BLaER1 treated with 17β-estradiol and CSF1 and Interleukin-3, amounts not matched to agents 10 nM and 100 nM (cell line): Measurements from ENCODE around the gene GRK5.
A peak's percentile ranks its signal among the peaks of the same experiment; 100 is the strongest.
"Not testable (repeated sequence)": the region's sequence is repeated elsewhere in the genome, so short reads cannot be mapped to it uniquely, and the experiment has no call there.

Source experiments
- H3K27ac ChIP-seq, 11 experiments: shearing (Covaris generic); formaldehyde crosslinking; 2 replicates each; pipeline ENCODE4 v1.8.1; 2022
- H3K27me3 ChIP-seq, 11 experiments: shearing (Covaris generic); formaldehyde crosslinking; 2 replicates each; pipeline ENCODE4 v1.8.1; 2022
- H3K36me3 ChIP-seq, 11 experiments: shearing (Covaris generic); formaldehyde crosslinking; 2 replicates each; pipeline ENCODE4 v1.8.1; 2022
- H3K4me1 ChIP-seq, 10 experiments: shearing (Covaris generic); formaldehyde crosslinking; 2 replicates each; pipeline ENCODE4 v1.8.1; 2022
- H3K4me2 ChIP-seq, 11 experiments: shearing (Covaris generic); formaldehyde crosslinking; 2 replicates each; pipeline ENCODE4 v1.8.1; 2022
- H3K4me3 ChIP-seq, 10 experiments: shearing (Covaris generic); formaldehyde crosslinking; 2 replicates each; pipeline ENCODE4 v1.8.1; 2022
- H3K9ac ChIP-seq, 11 experiments: shearing (Covaris generic); formaldehyde crosslinking; 2 replicates each; pipeline ENCODE4 v1.8.1; 2022
- H3K9me3 ChIP-seq, 11 experiments: shearing (Covaris generic); formaldehyde crosslinking; replicated peaks in 1 of 11; 2 replicates each; pipeline ENCODE4 v1.8.1; 2022
- H4K20me1 ChIP-seq, 11 experiments: shearing (Covaris generic); formaldehyde crosslinking; 2 replicates each; pipeline ENCODE4 v1.8.1; 2022
- Cebpa-rat ChIP-seq, 11 experiments: shearing (Covaris generic); IDR thresholded peaks; 2 replicates each; pipeline ENCODE4 v1.8.1; 2022

Gene GRK5

GRCh38 chr10:119222966-119223386 is 15.6 kb downstream of the GRK5 start:
- H3K4me2 ChIP-seq, result no peak overlapping the region
- TF ChIP-seq Cebpa-rat (IDR thresholded peaks at IDR 0.05), result no peak
- peaks cover 0 to 9% (median 0%) of the 10 kb centered on the region in 11 experiments; a peak in 1 of 22 replicates for H4K20me1 ChIP-seq
- H3K27ac ChIP-seq, result no peak overlapping the region
- no peaks in the 10 kb centered on the region for H3K36me3 ChIP-seq
- H3K9ac ChIP-seq, result no peak overlapping the region
- H3K4me3 ChIP-seq, result no peak overlapping the region
- no peaks in the 10 kb centered on the region for H3K27me3 ChIP-seq
- H3K4me1 ChIP-seq, result peaks cover 0 to 10% (median 6%) of the 10 kb centered on the region in 10 experiments; a peak in 11 of 20 replicates
- no peaks in the 10 kb centered on the region for H3K9me3 ChIP-seq

GRCh38 chr10:119225083-119225658 is 17.8 kb downstream of the GRK5 start:
- no peaks in the 10 kb centered on the region for H3K36me3 ChIP-seq
- H4K20me1 ChIP-seq, result peaks cover 0 to 9% (median 0%) of the 10 kb centered on the region in 11 experiments; a peak in 1 of 22 replicates
- no peak overlapping the region for H3K9ac ChIP-seq
- H3K4me3 ChIP-seq, result no peak overlapping the region
- no peaks in the 10 kb centered on the region for H3K27me3 ChIP-seq
- peaks cover 0 to 10% (median 6%) of the 10 kb centered on the region in 10 experiments; a peak in 11 of 20 replicates for H3K4me1 ChIP-seq
- no peak overlapping the region for H3K4me2 ChIP-seq
- no peak for TF ChIP-seq Cebpa-rat (IDR thresholded peaks at IDR 0.05)
- H3K9me3 ChIP-seq, result peaks cover 0 to 2% (median 0%) of the 10 kb centered on the region in 11 experiments; a peak in 1 of 22 replicates
- no peak overlapping the region for H3K27ac ChIP-seq

GRCh38 chr10:119227825-119228224 is 20.5 kb downstream of the GRK5 start:
- Histone ChIP-seq H4K20me1 (0 out of 22 replicates have a peak, but pooled peaks cover 0 to under 1% (median 0%) of the 10 kb centered on the region in 11 experiments), H3K9ac (no peak overlapping the region), H3K4me2 (no peak overlapping the region), H3K4me3 (no peak overlapping the region), H3K4me1 (peaks cover 0 to 10% (median 6%) of the 10 kb centered on the region in 10 experiments; a peak in 11 of 20 replicates), H3K9me3 (peaks cover 8 to 25% (median 13%) of the 10 kb centered on the region in 11 experiments; a peak in 19 of 22 replicates), H3K27me3 (no peaks in the 10 kb centered on the region), H3K36me3 (no peaks in the 10 kb centered on the region), H3K27ac (no peak overlapping the region)
- TF ChIP-seq Cebpa-rat (IDR thresholded peaks at IDR 0.05), result no peak

- Histone ChIP-seq H3K4me1 (peaks cover 0 to 7% (median 5%) of the 10 kb centered on the region in 10 experiments; a peak in 11 of 20 replicates), H3K4me2 (no peak overlapping the region), H3K4me3 (no peak overlapping the region), H4K20me1 (no peaks in the 10 kb centered on the region), H3K27me3 (no peaks in the 10 kb centered on the region), H3K9ac (no peak overlapping the region), H3K36me3 (no peaks in the 10 kb centered on the region), H3K27ac (no peak overlapping the region), H3K9me3 (peaks cover 9 to 31% (median 18%) of the 10 kb centered on the region in 11 experiments; a peak in 19 of 22 replicates)
- no peak for TF ChIP-seq Cebpa-rat (IDR thresholded peaks at IDR 0.05)
Observed at GRCh38 chr10:119231654-119232053, 24.3 kb downstream of the GRK5 start.

- not testable (repeated sequence) for H3K36me3 ChIP-seq, H3K27ac ChIP-seq, H3K27me3 ChIP-seq, H3K4me2 ChIP-seq, H3K4me1 ChIP-seq, H3K4me3 ChIP-seq, H4K20me1 ChIP-seq, H3K9ac ChIP-seq
- peaks cover 9 to 31% (median 18%) of the 10 kb centered on the region in 11 experiments; a peak in 19 of 22 replicates for H3K9me3 ChIP-seq
Observed at GRCh38 chr10:119232439-119232838, 25.1 kb downstream of the GRK5 start.

GRCh38 chr10:119233123-119233820 is 25.9 kb downstream of the GRK5 start:
- no peaks in the 10 kb centered on the region for H3K36me3 ChIP-seq
- no peak overlapping the region; a peak in 1 of 22 replicates for H3K4me2 ChIP-seq
- peaks cover 9 to 31% (median 18%) of the 10 kb centered on the region in 11 experiments; a peak in 19 of 22 replicates for H3K9me3 ChIP-seq
- no peak overlapping the region for H3K27ac ChIP-seq
- H3K4me1 ChIP-seq, result peaks cover 0 to 6% (median 0%) of the 10 kb centered on the region in 10 experiments; a peak in 2 of 20 replicates
- TF ChIP-seq Cebpa-rat (IDR thresholded peaks at IDR 0.05), result no peak
- no peak overlapping the region for H3K4me3 ChIP-seq
- no peaks in the 10 kb centered on the region for H4K20me1 ChIP-seq
- H3K27me3 ChIP-seq, result no peaks in the 10 kb centered on the region
- H3K9ac ChIP-seq, result no peak overlapping the region

- Histone ChIP-seq H3K9ac (no peak overlapping the region), H3K36me3 (no peaks in the 10 kb centered on the region), H3K27me3 (no peaks in the 10 kb centered on the region), H3K4me1 (peaks cover 0 to 6% (median 0%) of the 10 kb centered on the region in 10 experiments; a peak in 2 of 20 replicates), H3K27ac (no peak overlapping the region), H3K9me3 (peaks cover 9 to 31% (median 18%) of the 10 kb centered on the region in 11 experiments; a peak in 19 of 22 replicates), H3K4me3 (no peak overlapping the region), H3K4me2 (no peak overlapping the region), H4K20me1 (no peaks in the 10 kb centered on the region)
- TF ChIP-seq Cebpa-rat (IDR thresholded peaks at IDR 0.05), result no peak
Observed at GRCh38 chr10:119233821-119234220, 26.4 kb downstream of the GRK5 start.

GRCh38 chr10:119235356-119235755 is 28.0 kb downstream of the GRK5 start:
- H3K4me2 ChIP-seq, result no peak overlapping the region
- no peak overlapping the region for H3K27ac ChIP-seq
- peaks cover 9 to 31% (median 18%) of the 10 kb centered on the region in 11 experiments; a peak in 19 of 22 replicates for H3K9me3 ChIP-seq
- peaks cover 0 to 6% (median 0%) of the 10 kb centered on the region in 10 experiments; a peak in 2 of 20 replicates for H3K4me1 ChIP-seq
- no peaks in the 10 kb centered on the region for H4K20me1 ChIP-seq
- H3K4me3 ChIP-seq, result no peak overlapping the region
- no peak overlapping the region for H3K9ac ChIP-seq
- H3K36me3 ChIP-seq, result no peaks in the 10 kb centered on the region
- H3K27me3 ChIP-seq, result no peaks in the 10 kb centered on the region
- no peak for TF ChIP-seq Cebpa-rat (IDR thresholded peaks at IDR 0.05)

GRCh38 chr10:119237722-119238436 is 30.5 kb downstream of the GRK5 start:
- H3K4me2 ChIP-seq, result peak overlapping the region in 2 of 11 experiments; percentile 7 to 14; a peak in 1 of 22 replicates
- no peak for TF ChIP-seq Cebpa-rat (IDR thresholded peaks at IDR 0.05)
- no peak overlapping the region for H3K4me3 ChIP-seq
- no peaks in the 10 kb centered on the region for H3K36me3 ChIP-seq
- no peak overlapping the region for H3K9ac ChIP-seq
- peaks cover 0 to 6% (median 0%) of the 10 kb centered on the region in 10 experiments; a peak in 2 of 20 replicates for H3K4me1 ChIP-seq
- H3K27ac ChIP-seq, result no peak overlapping the region
- H3K27me3 ChIP-seq, result no peaks in the 10 kb centered on the region
- no peaks in the 10 kb centered on the region for H4K20me1 ChIP-seq
- H3K9me3 ChIP-seq, result peaks cover under 1 to 7% (median 4%) of the 10 kb centered on the region in 11 experiments; a peak in 14 of 22 replicates
